ENCODE measurements around the gene GPBAR1.
"Not testable (repeated sequence)": the region's sequence is repeated elsewhere in the genome, so short reads cannot be mapped to it uniquely, and the experiment has no call there.

GPBAR1 gene

DNA sequence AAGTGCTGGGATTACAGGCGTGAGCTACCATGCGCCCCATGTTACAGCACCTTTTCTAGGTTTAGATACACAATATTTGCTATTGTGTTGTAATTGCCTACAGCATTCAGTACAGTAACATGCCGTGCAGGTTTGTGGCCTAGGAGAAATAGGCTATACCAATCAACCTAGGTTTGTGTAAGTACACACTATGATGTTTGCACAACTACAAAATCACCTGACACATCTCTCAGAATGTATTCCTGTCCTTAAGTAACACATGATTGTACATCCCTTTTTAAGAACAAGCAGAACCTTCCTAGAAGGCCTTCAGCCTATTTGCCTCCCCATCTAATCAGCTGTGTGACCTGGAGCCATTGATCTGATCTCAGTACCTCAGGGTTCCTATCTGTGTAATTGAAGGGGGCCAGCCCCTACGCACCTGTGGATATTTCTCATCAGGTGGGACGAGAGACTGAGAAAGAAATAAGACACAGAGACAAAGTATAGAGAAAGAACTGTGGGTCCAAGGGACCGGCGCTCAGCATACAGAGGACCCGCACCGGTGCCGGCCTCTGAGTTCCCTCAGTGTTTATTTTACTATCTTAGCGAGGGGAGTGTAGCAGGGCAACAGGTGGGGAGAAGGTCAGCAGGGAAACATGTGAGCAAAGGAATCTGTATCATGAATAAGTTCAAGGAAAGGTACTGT is 50.2 kb downstream of the GPBAR1 start:
- DNase-seq (ENCODE audit: low spot score): no peak

DNA sequence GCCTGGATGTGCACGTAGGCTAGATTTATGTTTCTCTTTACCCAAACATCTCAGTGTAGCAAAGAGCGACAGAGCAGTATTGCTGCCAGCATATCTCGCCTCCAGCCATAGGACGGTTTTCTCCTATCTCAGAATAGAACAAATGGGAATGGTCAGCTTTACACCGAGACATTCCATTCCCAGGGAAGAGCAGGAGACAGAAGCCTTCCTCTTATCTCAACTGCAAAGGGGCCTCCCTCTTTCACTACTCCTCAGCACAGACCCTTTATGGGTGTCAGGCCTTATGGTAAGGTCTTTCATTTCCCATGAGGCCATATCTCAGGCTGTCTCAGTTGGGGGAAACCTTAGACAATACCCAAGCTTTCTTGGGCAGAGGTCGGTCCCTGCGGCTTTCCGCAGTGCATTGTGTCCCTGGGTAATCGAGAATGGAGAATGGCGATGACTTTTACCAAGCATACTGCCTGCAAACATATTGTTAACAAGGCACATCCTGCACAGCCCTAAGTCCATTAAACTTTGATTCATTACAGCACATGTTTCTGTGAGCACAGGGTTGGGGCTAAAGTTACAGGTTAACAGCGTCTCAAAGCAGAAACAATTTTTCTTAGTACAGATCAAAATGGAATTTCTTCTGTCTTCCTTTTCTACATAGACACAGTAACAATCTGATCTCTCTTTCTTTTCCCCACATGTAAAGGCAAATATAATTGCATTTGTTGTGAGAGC is 50.9 kb downstream of the GPBAR1 start:
- not testable (repeated sequence) for DNase-seq (ENCODE audit: low spot score)

DNA sequence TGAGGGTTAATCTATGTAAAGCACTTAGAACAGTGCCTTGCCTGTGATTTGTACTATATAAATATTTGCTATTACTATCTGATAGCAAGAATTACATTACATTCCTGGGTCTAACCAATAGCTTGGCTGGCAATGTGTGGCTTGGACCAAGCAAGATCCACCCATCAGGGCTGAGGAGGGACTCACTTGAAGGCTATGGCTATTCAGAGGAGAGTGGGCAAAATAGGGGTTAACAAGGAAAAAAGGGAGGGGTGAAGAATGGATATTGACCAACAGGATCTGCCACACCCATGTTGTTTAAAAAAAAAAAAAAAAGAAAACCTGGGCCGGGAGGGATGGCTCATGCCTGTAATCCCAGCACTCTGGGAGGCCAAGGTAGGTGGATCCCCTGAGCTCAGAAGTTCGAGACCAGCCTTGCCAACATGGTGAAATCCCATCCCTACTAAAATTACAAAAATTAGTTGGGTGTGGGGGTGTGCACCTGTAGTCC is 51.5 kb downstream of the GPBAR1 start:
- no peak for DNase-seq (ENCODE audit: low spot score)

DNA sequence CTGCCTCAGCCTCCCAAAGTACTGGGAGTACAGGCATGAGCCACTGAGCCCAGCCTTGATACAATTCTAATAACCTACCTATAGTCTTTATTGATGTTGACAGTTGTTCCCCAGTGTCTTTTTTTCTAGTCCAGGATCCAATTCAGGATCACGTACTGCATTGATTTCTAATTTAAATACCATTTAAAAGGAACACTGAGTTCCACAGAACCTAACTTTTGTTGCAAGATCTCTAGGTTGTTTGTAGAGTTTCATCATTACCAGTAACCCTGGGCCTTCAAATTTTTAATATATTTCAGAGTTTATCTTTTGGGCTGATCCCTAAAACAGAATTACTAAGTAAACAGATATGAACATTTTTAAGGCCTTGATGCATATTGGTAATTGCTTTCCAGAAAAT is 52.5 kb downstream of the GPBAR1 start:
- DNase-seq (ENCODE audit: low spot score): no peak

All from left forelimb (tissue), 1 donor.